OCI-LY7 (cell line): ENCODE data around the gene LATS2.

Experiments used
- EZH2phosphoT487 ChIP-seq: fragments of 200-600 bp; sonication (generic); IDR thresholded peaks from 2 replicates; pipeline ENCODE4 v1.6.1; 2018; ENCODE audit warnings: low read depth, borderline replicate concordance, mild to moderate bottlenecking, mixed run types, antibody characterized with exemption, low read length, moderate library complexity, mixed read lengths
- TF ChIP-seq, protein P1 (sequence below): fragments of 200-600 bp; sonication (generic); conservative IDR thresholded peaks from 2 replicates; pipeline ENCODE4 v1.5.1; 2014; ENCODE audit warnings: mild to moderate bottlenecking, antibody characterized with exemption, low read length, moderate library complexity, mixed read lengths

DNA sequence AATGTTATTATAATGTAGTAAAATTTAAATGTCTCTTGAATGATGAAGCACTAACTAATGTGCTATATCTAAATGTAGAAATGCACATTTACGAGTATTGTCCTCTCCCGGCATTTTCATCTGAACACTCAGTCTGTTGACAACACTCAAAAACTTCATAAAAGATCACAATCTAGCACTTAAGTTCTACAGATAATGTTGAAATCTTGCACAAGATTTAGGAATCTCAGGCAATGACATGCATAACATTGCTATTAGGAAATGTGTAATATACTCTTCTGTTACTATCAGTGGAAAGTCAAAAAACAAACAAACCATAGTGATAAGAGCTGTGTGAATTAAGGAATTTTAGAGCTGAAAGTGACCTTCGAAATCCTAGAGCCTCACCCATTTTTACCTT is 121.3 kb downstream of the LATS2 start:
- TF ChIP-seq, protein P1, sequence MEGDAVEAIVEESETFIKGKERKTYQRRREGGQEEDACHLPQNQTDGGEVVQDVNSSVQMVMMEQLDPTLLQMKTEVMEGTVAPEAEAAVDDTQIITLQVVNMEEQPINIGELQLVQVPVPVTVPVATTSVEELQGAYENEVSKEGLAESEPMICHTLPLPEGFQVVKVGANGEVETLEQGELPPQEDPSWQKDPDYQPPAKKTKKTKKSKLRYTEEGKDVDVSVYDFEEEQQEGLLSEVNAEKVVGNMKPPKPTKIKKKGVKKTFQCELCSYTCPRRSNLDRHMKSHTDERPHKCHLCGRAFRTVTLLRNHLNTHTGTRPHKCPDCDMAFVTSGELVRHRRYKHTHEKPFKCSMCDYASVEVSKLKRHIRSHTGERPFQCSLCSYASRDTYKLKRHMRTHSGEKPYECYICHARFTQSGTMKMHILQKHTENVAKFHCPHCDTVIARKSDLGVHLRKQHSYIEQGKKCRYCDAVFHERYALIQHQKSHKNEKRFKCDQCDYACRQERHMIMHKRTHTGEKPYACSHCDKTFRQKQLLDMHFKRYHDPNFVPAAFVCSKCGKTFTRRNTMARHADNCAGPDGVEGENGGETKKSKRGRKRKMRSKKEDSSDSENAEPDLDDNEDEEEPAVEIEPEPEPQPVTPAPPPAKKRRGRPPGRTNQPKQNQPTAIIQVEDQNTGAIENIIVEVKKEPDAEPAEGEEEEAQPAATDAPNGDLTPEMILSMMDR = no peak
- no peak for TF ChIP-seq EZH2phosphoT487
